Ishikawa (cell line): ENCODE results near the gene MAP3K8.

Experiments used
- EGR1 ChIP-seq: IDR thresholded peaks from 2 replicates; pipeline ENCODE4 v1.6.1; 2012
- EP300 ChIP-seq: IDR thresholded peaks from 2 replicates; pipeline ENCODE4 v1.6.1; 2012; ENCODE audit warnings: borderline replicate concordance
- MAX ChIP-seq: IDR thresholded peaks from 2 replicates; pipeline ENCODE4 v1.6.1; 2012
- RAD21 ChIP-seq: IDR thresholded peaks from 2 replicates; pipeline ENCODE4 v1.6.1; 2012; ENCODE audit warnings: low read depth
- REST ChIP-seq: IDR thresholded peaks from 2 replicates; pipeline ENCODE4 v1.6.1; 2012; ENCODE audit warnings: low read depth, mild to moderate bottlenecking
- TCF12 ChIP-seq: IDR thresholded peaks from 2 replicates; pipeline ENCODE4 v1.6.1; 2012; ENCODE audit warnings: low read depth
- TEAD4 ChIP-seq: IDR thresholded peaks from 2 replicates; pipeline ENCODE4 v1.6.1; 2012
- USF1 ChIP-seq: IDR thresholded peaks from 2 replicates; pipeline ENCODE4 v1.6.1; 2012

- TF ChIP-seq REST (no peak), TCF12 (no peak), EP300 (no peak), EGR1 (no peak), TEAD4 (no peak), RAD21 (no peak), USF1 (no peak), MAX (no peak)
These were observed 16.7 kb upstream of the MAP3K8 start for GRCh38 chr10:30417301-30417700.
